HL-60/S4 treated with phorbol 12-myristate 13-acetate at 8.2 ng/mL for 4 days and 3 days (cell line): ENCODE data around the gene EDEM3.

ENCODE experiments used
- in situ Hi-C: fragments of 300-500 bp; cut with MboI; formaldehyde crosslinking; loops from 2 replicates; pipeline ENCODE4 v1.15.0; 2022; ENCODE audit warnings: low sequenced_read_pairs

The EDEM3 gene

DNA sequence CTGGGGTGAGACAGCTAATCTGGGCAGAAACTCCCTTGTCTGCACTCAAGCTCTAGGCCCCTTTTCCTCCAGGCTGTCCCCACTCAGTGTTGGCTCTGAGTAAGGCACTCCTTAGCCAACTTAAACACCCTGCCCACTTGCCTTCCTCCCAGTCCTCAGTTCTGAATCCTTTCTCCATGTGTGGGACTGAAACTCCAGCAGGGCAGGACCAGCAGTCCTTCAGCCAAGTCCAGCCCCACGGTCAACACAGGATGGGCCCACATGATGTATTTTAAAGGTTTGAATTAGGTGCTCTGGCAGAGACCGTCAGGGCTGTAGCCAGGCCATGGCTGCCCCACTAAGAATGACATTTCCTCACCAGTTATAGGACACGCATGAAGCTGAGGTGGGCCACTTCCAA is 107.8 kb downstream of the EDEM3 start:
- in situ Hi-C loops = no loop called here

DNA sequence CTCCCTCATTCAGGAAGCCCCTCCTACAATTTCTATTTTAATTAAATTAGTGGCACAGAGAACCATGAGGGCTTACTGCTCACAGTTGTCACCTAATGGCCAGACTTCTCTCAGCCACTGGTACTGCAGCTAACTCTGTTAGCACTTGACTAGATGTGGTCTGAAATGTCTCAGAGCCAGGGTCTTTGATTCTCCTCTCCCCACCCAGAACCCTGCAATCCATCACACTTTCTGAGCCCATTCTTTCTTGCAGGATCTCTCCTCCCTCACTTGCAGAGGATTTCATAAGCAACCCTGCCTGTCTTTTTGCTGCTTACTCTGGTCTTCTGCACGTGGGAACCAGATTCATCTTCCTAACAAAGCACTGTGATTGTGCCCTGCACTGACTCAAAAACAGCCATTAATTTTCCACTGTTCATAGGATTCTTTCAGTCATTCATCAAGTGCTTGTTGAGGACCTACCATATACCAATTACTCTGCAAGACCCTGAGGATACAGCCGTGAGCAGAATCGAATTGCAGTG is 108.4 kb downstream of the EDEM3 start:
- in situ Hi-C loops = no loop called here

DNA sequence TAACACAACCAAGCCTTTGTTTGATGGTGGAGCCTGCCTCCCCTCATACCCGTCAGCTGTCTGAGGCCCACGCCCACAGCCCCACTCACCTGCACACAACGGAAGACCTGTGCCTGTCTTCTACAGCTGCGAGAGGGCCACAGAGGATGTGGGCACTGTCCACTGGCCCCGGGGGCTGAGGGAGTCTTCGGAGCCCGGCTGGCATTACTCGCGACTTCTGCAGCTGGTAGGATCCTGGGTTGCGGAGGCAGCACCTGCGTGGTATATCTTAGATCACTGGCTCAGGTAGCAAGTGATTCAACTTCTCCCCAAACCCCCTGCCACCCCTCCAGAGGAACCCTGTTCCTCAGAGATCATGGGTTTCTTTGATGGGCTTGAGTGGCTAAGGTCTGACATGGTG is 109.9 kb downstream of the EDEM3 start:
- in situ Hi-C loops = no loop called here

DNA sequence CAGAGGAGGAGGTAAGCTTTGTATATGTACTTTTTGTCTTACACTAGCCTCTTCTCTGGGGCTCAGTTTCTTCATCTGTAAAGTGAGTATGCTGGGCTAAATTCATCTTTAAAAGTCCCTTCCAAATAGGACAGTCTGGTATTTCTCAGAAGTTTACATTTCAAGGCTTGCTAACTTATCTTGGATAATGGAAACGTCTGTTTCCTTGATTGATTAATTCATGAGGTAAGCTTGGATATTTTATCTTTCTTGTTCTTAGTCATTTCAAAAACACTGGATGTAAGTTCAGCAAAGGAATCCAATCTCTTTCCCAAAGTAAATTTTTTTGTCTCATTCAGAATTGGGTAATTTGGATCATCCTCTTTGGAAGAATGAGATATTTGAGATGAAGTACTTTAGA is 111.0 kb downstream of the EDEM3 start:
- in situ Hi-C loops = no loop called here

DNA sequence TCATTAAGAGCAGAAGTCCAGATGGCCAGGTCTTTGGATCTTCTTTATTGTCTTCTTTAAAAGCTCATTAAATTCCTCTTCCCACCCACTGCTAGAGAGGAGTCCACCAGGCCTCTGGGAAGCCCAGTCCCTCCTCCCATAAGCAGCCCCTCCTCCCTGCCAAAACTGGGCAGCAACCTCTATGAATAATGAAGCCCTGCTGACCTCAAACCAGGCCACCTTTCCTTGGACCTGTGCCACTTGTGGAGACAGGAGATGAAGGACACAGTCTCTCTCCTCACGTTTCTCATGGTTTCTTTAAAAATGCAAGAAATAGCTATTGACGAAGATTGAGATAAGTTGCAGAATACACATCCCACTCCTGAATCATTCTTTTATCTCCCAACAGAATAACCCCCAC is 112.8 kb downstream of the EDEM3 start:
- in situ Hi-C loops = no loop called here

DNA sequence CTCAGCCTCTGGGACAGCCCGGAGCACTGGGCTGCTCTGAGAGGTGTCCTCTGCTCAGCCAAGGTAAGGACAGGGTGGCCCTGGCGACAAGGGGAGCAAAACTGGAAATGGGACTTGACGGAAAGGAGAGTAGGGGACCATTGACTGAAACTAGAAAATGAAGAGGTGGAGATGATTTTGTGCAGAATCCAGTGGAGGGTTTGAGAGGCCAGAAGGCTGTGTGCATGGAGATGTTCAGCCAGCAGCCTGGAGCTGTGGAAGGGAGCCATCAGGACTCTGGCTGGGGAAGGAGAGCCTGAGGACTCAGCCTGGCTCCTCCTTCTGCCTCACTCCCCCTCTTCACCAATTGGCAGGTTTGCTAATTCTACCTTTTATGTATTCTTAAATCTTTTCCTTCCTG is 114.2 kb downstream of the EDEM3 start:
- in situ Hi-C loops = no loop called here
